T-cell (primary cell): ENCODE data around the gene HCN1. TPM values are rescaled to one million over a fixed set of nuclear protein-coding genes. Genes with fewer than 3 reads are reported as not detected.

Experiments
- ATAC-seq, 4 experiments: fragments of 200-7000 bp in 3 of 4; fragments of 150-1000 bp in 1 of 4; cut with Tn5 transposase; replicated peaks in 1 of 4; 1 replicate in 3 of 4; 2 replicates in 1 of 4; pipeline ENCODE4 v1.10.0; 2021; ENCODE audit warnings: moderate library complexity in 3 of 4, mild to moderate bottlenecking in 2 of 4, moderate number of reproducible peaks in 1 of 4
- CTCF ChIA-PET, 2 donors: fragments of 300-600 bp; sonication (Branson Sonifier 250); formaldehyde crosslinking; loops; one replicate each; lab custom pipeline; 2022; ENCODE audit warnings: antibody characterized with exemption in 2 of 2; lab: Charles Lee
- POLR2A ChIA-PET, 2 donors: fragments of 300-600 bp; sonication (Branson Sonifier 250); formaldehyde crosslinking; loops; one replicate each; lab custom pipeline; 2022; ENCODE audit warnings: antibody characterized with exemption in 2 of 2; lab: Charles Lee
- DNase-seq, 35 experiments: peaks; one replicate each; pipeline versions ENCODE4 v3.0.0 to v3.0.0-alpha.2; 2013 to 2023
- H3K27ac ChIP-seq: one replicate; pipeline ENCODE4 v1.5.1; 2013; ENCODE audit warnings: low read length
- H3K27me3 ChIP-seq, 2 experiments: replicated peaks in 1 of 2; 1 replicate in 1 of 2; 2 replicates in 1 of 2; pipeline versions ENCODE4 v1.6.1 to v1.7.0; 2013; ENCODE audit warnings: low read length in 1 of 2, mixed read lengths in 1 of 2; ENCODE audit not compliant: control insufficient read depth in 2 of 2, insufficient read depth in 2 of 2; ENCODE audit errors: extremely low read depth in 1 of 2
- H3K36me3 ChIP-seq, 2 donors: 1 replicate in 1 of 2; 2 replicates in 1 of 2; pipeline versions ENCODE4 v1.6.1 to v1.7.0; 2013; ENCODE audit warnings: low read length in 1 of 2; ENCODE audit not compliant: control insufficient read depth in 2 of 2, insufficient read depth in 1 of 2; ENCODE audit errors: extremely low read depth in 1 of 2
- H3K4me1 ChIP-seq, 2 experiments: 1 replicate in 1 of 2; 2 replicates in 1 of 2; pipeline versions ENCODE4 v1.6.1 to v1.7.0; 2013; ENCODE audit warnings: low read length in 2 of 2, mixed read lengths in 1 of 2; ENCODE audit not compliant: insufficient read depth in 2 of 2, control insufficient read depth in 1 of 2; ENCODE audit errors: extremely low read depth in 1 of 2
- H3K4me3 ChIP-seq, 2 donors: 1 replicate in 1 of 2; 2 replicates in 1 of 2; pipeline versions ENCODE4 v1.5.1 to v1.7.0; 2013; ENCODE audit warnings: mild to moderate bottlenecking in 2 of 2, low read length in 1 of 2, moderate library complexity in 1 of 2; ENCODE audit not compliant: control insufficient read depth in 1 of 2; ENCODE audit errors: extremely low read depth in 1 of 2
- H3K9me3 ChIP-seq: 2 replicates; pipeline ENCODE4 v1.7.0; 2013
- H3K27ac Mint-ChIP-seq, 2 donors: one replicate each; pipeline ENCODE4 v1.8.0; 2020 to 2021; ENCODE audit warnings: mild to moderate bottlenecking in 2 of 2, mixed read lengths in 2 of 2
- H3K27me3 Mint-ChIP-seq, 2 donors: one replicate each; pipeline ENCODE4 v1.8.0; 2021 to 2022; ENCODE audit warnings: mixed read lengths in 2 of 2
- H3K36me3 Mint-ChIP-seq: one replicate; pipeline ENCODE4 v1.8.0; 2021; ENCODE audit warnings: mixed read lengths
- H3K4me1 Mint-ChIP-seq, 3 donors: one replicate each; pipeline ENCODE4 v1.8.0; 2020 to 2022; ENCODE audit warnings: mixed read lengths in 3 of 3, mild to moderate bottlenecking in 1 of 3
- H3K4me3 Mint-ChIP-seq, 3 donors: one replicate each; pipeline ENCODE4 v1.8.0; 2020 to 2022; ENCODE audit warnings: mild to moderate bottlenecking in 3 of 3, mixed read lengths in 3 of 3, moderate library complexity in 3 of 3
- H3K9me3 Mint-ChIP-seq, 3 donors: one replicate each; pipeline ENCODE4 v1.8.0; 2020 to 2022; ENCODE audit warnings: mixed read lengths in 3 of 3
- WGBS: methylation state at CpG from one replicate; pipeline ENCODE4 v1.1.5; 2013; ENCODE audit warnings: missing lambda C conversion rate; ENCODE audit not compliant: insufficient coverage; 5-methylcytosine and 5-hydroxymethylcytosine counted together
- total RNA-seq, 35 experiments: library from RNA in 6 of 35; stranded (reverse) in 6 of 35; fragments of 120-200 nt in 1 of 35; gene quantifications; one replicate each; pipeline versions ENCODE4 v1.2.1 to v1.2.4 and lab custom pipeline; 2013 to 2026

The HCN1 gene
- total RNA-seq, 5 donors from 2014 or later (not counting 1 experiment from before 2014, with no cell fraction given), result not detected

DNA sequence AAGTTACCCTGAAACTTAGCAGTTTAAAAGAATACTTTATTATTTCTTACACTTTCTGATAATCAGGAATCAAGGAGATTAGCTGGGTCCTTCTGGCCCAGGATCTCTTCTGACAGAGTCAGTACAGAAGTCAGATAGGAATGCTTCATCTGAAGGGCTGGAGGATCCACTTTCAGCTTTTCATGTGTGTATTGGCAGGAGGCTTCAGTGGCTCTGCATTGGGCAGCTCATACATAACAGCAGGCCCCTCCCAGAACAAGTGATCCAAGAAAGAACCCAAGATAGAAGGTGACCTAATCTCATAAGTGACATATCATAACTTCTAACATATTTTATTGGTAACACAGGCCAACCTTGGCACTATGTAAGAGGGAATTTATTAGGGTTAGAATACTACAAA, 258.4 kb downstream of the HCN1 start:
- H3K36me3 Mint-ChIP-seq, result no peaks in the 10 kb centered on the region
- Histone ChIP-seq H3K9me3 (no peaks in the 10 kb centered on the region), H3K4me3 (no peak overlapping the region), H3K27ac (no peak overlapping the region), H3K27me3 (no peaks in the 10 kb centered on the region), H3K36me3 (no peaks in the 10 kb centered on the region), H3K4me1 (no peaks in the 10 kb centered on the region)
- no peaks in the 10 kb centered on the region for H3K4me1 Mint-ChIP-seq
- DNase-seq (no peak), ATAC-seq (no peak)
- H3K4me3 Mint-ChIP-seq, result no peak overlapping the region
- H3K27ac Mint-ChIP-seq, result no peak overlapping the region
- CTCF ChIA-PET, result no interaction called here
- H3K9me3 Mint-ChIP-seq, result peaks cover 18 to 26% (median 21%) of the 10 kb centered on the region in 3 donors
- no peaks in the 10 kb centered on the region for H3K27me3 Mint-ChIP-seq
- POLR2A ChIA-PET, result no interaction called here

DNA sequence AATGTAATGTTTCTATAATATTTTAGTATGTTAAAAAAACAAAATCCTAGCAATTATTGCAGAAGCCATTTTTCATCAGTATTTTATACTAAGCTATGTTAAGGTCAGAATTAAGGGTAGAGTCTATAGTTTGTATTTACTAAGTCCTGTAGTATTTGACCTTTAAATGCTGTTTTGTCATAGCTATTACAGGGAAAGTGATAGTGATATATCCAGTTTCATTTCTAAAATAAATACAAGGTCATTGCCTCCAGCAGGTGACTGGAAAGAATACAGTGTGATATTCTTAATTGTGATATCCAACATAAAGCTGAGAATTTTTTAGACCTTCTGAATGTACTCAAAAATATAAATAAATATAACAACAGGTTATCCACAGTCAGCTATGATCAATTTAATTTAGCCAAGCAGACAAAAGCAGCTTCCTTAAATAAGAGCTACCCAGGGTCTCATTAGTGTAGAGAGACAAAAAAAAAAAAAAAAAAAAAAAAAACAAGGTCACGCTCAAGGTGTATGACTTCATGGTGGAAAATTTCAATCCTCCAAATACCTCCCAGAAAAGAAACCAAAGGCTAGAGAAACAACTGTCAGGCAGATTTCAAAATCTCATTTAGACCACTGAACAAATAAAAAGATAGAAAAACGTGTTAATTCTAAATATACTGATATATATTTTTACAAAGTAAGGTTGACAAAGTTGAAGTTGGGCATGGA, 278.7 kb downstream of the HCN1 start:
- ChIA-PET CTCF (no interaction called here), POLR2A (no interaction called here)
- no peaks in the 10 kb centered on the region for H3K4me1 ChIP-seq
- DNase-seq, result no peak
- Mint-ChIP-seq H3K4me3 (no peak overlapping the region), H3K4me1 (no peaks in the 10 kb centered on the region), H3K36me3 (no peaks in the 10 kb centered on the region), H3K27me3 (no peaks in the 10 kb centered on the region), H3K27ac (no peak overlapping the region), H3K9me3 (peaks cover 12 to 19% (median 12%) of the 10 kb centered on the region in 3 donors)
- no peaks in the 10 kb centered on the region for H3K27me3 ChIP-seq
- WGBS, result no CpG with 5 or more reads among the region's 2 CpGs
- no peak for ATAC-seq
- no peak overlapping the region for H3K4me3 ChIP-seq
- no peak overlapping the region for H3K27ac ChIP-seq
- H3K36me3 ChIP-seq, result no peaks in the 10 kb centered on the region
- no peaks in the 10 kb centered on the region for H3K9me3 ChIP-seq

DNA sequence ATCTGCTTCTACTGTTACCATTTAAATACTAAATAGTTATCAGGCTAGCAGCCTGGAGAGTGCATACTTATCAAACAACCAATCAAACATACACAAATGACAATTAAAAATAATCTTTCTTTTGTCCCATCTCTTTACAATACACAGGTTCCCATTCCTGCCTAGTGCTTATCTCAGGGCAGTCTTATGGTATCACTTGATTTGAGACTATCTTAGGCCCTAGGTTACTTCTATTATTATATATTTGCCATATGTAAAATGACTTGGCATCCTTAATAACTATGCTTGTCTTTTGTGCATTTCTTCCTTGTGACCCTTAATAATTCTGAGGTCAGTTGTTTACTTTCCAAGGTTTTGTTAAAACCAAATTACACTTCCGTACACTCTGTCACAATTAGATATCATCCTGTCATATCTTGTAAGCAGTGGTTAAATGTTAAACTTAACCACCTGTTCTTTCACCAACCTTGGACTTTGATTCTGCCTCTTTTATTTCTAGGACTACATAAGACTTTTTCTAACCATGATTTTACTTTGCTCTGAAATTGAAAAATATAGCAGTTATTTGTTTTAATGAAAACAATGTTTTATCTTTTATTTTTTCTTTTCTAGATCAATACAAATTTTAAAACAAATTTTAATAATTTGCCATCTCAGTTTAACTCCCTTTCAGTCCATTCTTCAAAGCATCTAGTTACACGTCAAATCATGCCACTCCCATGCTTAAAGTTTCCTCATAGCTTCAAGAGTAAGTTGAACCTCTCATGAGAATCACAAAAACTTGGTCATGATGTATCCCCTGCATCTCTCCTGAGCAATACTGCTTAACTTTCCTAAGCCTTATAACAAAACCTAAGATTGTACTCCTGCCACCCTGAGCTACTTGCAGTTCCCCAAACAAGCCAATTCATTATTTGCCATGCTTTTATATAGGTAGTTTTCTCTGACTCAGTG, 281.3 kb downstream of the HCN1 start:
- Histone ChIP-seq H3K9me3 (no peaks in the 10 kb centered on the region), H3K36me3 (no peaks in the 10 kb centered on the region), H3K4me3 (no peak overlapping the region), H3K4me1 (no peaks in the 10 kb centered on the region), H3K27me3 (no peaks in the 10 kb centered on the region), H3K27ac (no peak overlapping the region)
- ChIA-PET CTCF (no interaction called here), POLR2A (no interaction called here)
- H3K4me3 Mint-ChIP-seq, result no peak overlapping the region
- H3K4me1 Mint-ChIP-seq, result no peaks in the 10 kb centered on the region
- DNase-seq (no peak), ATAC-seq (no peak)
- H3K36me3 Mint-ChIP-seq, result no peaks in the 10 kb centered on the region
- H3K27ac Mint-ChIP-seq, result no peak overlapping the region
- peaks cover 12 to 30% (median 21%) of the 10 kb centered on the region in 3 donors for H3K9me3 Mint-ChIP-seq
- 82% methylated on average over 1 of the region's 2 CpGs for WGBS
- H3K27me3 Mint-ChIP-seq, result no peaks in the 10 kb centered on the region

DNA sequence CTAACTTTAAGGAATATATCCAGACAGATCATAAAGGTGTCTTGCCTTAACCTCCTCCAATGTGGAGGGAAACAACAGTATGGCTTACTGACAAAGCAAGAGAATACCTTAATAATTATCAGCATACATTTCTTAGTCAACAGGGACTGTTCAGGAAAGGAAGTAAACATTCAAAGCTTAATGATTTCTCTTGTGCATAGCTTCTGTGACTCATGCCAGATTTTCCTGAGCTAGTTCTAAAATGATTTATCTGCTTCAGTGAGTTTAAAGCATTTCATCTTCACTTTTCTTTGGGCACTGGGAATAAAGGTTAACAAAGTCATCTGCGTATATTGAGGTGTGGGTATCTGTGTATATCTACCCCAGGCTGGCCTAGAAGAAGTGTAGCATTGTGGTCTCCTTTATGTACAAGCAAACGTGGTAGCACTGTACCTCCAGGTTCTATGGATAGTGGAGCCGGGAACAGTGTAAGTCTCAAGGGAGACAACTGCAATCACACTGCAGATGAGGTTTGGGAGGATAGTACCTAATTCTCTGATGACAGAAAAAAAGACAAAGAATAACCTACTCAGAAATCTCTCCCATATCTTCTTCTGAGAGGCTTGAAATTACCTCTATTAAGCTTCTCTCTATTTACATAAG, 284.1 kb downstream of the HCN1 start:
- Histone ChIP-seq H3K4me1 (no peaks in the 10 kb centered on the region), H3K4me3 (no peak overlapping the region), H3K27me3 (no peaks in the 10 kb centered on the region), H3K9me3 (no peaks in the 10 kb centered on the region), H3K36me3 (no peaks in the 10 kb centered on the region), H3K27ac (no peak overlapping the region)
- peaks cover 8 to 30% (median 21%) of the 10 kb centered on the region in 3 donors for H3K9me3 Mint-ChIP-seq
- no peak overlapping the region for H3K4me3 Mint-ChIP-seq
- CTCF ChIA-PET, result no interaction called here
- DNase-seq (no peak), ATAC-seq (no peak)
- 67% methylated on average over 1 of the region's 3 CpGs for WGBS
- no peaks in the 10 kb centered on the region for H3K36me3 Mint-ChIP-seq
- no peaks in the 10 kb centered on the region for H3K4me1 Mint-ChIP-seq
- POLR2A ChIA-PET, result no interaction called here
- H3K27me3 Mint-ChIP-seq, result no peaks in the 10 kb centered on the region
- H3K27ac Mint-ChIP-seq, result no peak overlapping the region

DNA sequence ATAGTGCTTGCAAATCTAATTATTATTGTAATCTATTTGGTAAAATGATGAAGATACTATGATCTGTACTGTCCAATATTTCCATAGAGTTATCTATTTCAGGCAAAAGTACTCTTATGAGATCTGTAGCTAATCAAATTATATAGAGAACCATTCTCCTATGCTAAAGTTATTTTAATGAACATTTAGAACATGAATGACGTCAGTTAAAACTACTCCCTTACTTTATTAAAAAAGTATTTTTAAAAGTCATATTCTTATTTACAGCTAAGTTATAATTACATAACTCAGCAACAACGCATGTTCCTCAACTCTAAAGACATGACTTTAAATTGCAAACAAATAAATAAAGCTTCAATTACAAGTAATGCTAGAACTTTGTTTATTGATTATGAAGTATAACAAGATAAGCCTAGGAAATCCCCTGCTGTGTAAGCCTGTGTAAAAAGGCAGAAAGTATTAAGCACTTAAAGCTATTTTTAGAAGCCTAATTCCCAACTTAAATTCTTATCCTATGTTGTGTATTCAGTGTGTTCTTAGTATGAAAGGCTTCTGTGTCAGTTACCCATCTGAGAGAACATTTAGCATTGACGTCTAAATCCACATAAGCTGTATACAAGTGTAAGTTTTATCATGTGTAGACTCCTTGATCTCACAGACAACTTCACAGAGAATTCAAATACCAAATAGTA, 285.7 kb downstream of the HCN1 start:
- WGBS, result no CpG with 5 or more reads among the region's 3 CpGs

DNA sequence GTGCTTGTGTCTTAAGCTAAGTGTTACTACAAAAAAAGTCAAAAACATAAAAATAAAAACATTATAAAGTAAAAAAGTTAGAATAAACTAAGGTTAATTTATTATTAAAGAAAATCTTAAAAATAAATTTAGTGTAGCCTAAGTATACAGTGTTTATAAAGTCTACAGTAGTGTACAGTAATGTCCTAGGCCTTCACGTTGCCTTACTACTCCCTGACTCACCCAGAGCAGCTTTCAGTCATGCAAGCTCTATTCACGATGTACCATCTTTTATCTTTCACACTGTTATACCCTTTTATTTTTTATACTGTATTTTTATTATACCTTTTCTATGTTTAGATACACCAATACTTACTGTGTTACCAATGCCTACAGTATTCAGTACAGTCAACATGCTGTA, 288.1 kb downstream of the HCN1 start:
- no peaks in the 10 kb centered on the region for H3K4me1 Mint-ChIP-seq
- Histone ChIP-seq H3K27ac (no peak overlapping the region), H3K27me3 (no peaks in the 10 kb centered on the region), H3K4me1 (no peaks in the 10 kb centered on the region), H3K9me3 (no peaks in the 10 kb centered on the region), H3K4me3 (no peak overlapping the region), H3K36me3 (no peaks in the 10 kb centered on the region)
- WGBS, result no CpG with 5 or more reads among the region's 2 CpGs
- no peaks in the 10 kb centered on the region for H3K36me3 Mint-ChIP-seq
- POLR2A ChIA-PET, result no interaction called here
- no peaks in the 10 kb centered on the region for H3K27me3 Mint-ChIP-seq
- DNase-seq, result no peak
- no peak overlapping the region for H3K27ac Mint-ChIP-seq
- ATAC-seq, result no peak
- CTCF ChIA-PET, result no interaction called here
- peaks cover 0 to 25% (median 17%) of the 10 kb centered on the region in 3 donors for H3K9me3 Mint-ChIP-seq
- H3K4me3 Mint-ChIP-seq, result no peak overlapping the region

More for the DNA sequence above, 285.7 kb downstream of the HCN1 start:
- no peaks in the 10 kb centered on the region for H3K27me3 Mint-ChIP-seq
- Histone ChIP-seq H3K27ac (no peak overlapping the region), H3K27me3 (no peaks in the 10 kb centered on the region), H3K36me3 (no peaks in the 10 kb centered on the region), H3K4me3 (no peak overlapping the region), H3K4me1 (no peaks in the 10 kb centered on the region), H3K9me3 (no peaks in the 10 kb centered on the region)
- H3K27ac Mint-ChIP-seq, result no peak overlapping the region
- CTCF ChIA-PET, result no interaction called here
- POLR2A ChIA-PET, result no interaction called here
- H3K9me3 Mint-ChIP-seq, result peaks cover 8 to 28% (median 20%) of the 10 kb centered on the region in 3 donors
- H3K4me3 Mint-ChIP-seq, result no peak overlapping the region
- no peak for ATAC-seq
- no peak for DNase-seq
- H3K36me3 Mint-ChIP-seq, result no peaks in the 10 kb centered on the region
- H3K4me1 Mint-ChIP-seq, result no peaks in the 10 kb centered on the region
